AG08396 (cell line): ENCODE results near the gene KLK11.
"Not testable (repeated sequence)": the region's sequence is repeated elsewhere in the genome, so short reads cannot be mapped to it uniquely, and the experiment has no call there.

Source experiments
- DNase-seq: peaks from one replicate; pipeline ENCODE4 v3.0.0; 2012; ENCODE audit warnings: low spot score, mixed read lengths

Gene KLK11

GRCh38 chr19:51003316-51003715 is 23.1 kb downstream of the KLK11 start:
- no peak for DNase-seq

- no peak for DNase-seq
Measured at GRCh38 chr19:51002542-51003311, 23.7 kb downstream of the KLK11 start.

GRCh38 chr19:51002089-51002532 is 24.3 kb downstream of the KLK11 start:
- no peak for DNase-seq

GRCh38 chr19:51001515-51001914 is 24.9 kb downstream of the KLK11 start, which contains the start of gene KLK8:
Gene KLK8, minus strand, starts transcription at chr19:51001604. Its CDS starts 437 bp downstream, at chr19:51001167.
- no peak for DNase-seq

- DNase-seq = no peak
Measured at GRCh38 chr19:51000981-51001380, 25.4 kb downstream of the KLK11 start.

GRCh38 chr19:51000426-51000825 is 26.0 kb downstream of the KLK11 start:
- no peak for DNase-seq

GRCh38 chr19:50998686-50999085 is 27.7 kb downstream of the KLK11 start:
- no peak for DNase-seq

- DNase-seq = no peak
Measured at GRCh38 chr19:50998061-50998460, 28.4 kb downstream of the KLK11 start.

GRCh38 chr19:50994129-50994528 is 32.3 kb downstream of the KLK11 start:
- DNase-seq = no peak

- no peak for DNase-seq
Measured at GRCh38 chr19:50992666-50993035, 33.8 kb downstream of the KLK11 start.

GRCh38 chr19:50984416-50984815 is 42.0 kb downstream of the KLK11 start:
- DNase-seq = not testable (repeated sequence)

GRCh38 chr19:50983625-50984292 is 42.7 kb downstream of the KLK11 start, which contains the start of gene KLK7:
Gene KLK7, minus strand, starts transcription at chr19:50983917. Its CDS starts 1,518 bp downstream, at chr19:50982399.
- no peak for DNase-seq

- no peak for DNase-seq
Measured at GRCh38 chr19:50982186-50982585, 44.2 kb downstream of the KLK11 start.

- no peak for DNase-seq
Measured at GRCh38 chr19:50981587-50982146, 44.7 kb downstream of the KLK11 start.

- DNase-seq = no peak
Measured at GRCh38 chr19:50980208-50980607, 46.2 kb downstream of the KLK11 start.

GRCh38 chr19:50979758-50980157 is 46.7 kb downstream of the KLK11 start:
- DNase-seq = no peak

- DNase-seq = no peak
Measured at GRCh38 chr19:50978772-50979390, 47.5 kb downstream of the KLK11 start.

- no peak for DNase-seq
Measured at GRCh38 chr19:50977626-50978025, 48.8 kb downstream of the KLK11 start.

GRCh38 chr19:50975766-50976165 is 50.6 kb downstream of the KLK11 start:
- DNase-seq = no peak

- no peak for DNase-seq
Measured at GRCh38 chr19:50974702-50975556, 51.5 kb downstream of the KLK11 start.

- DNase-seq = no peak
Measured at GRCh38 chr19:50972795-50973376, 53.5 kb downstream of the KLK11 start.
